GM10248 (cell line): ENCODE measurements around the gene CHCHD6.

Experiments
- CTCF ChIA-PET: fragments of 300-600 bp; sonication (Branson Sonifier 250); formaldehyde crosslinking; extraction: SDS; loops from one replicate; lab custom pipeline; 2021; ENCODE audit warnings: antibody characterized with exemption; lab: Yijun Ruan, JAX
- POLR2A ChIA-PET: fragments of 350-650 bp; sonication (Branson Sonifier 250); formaldehyde crosslinking; extraction: SDS; loops from one replicate; lab custom pipeline; 2020; ENCODE audit warnings: antibody characterized with exemption; lab: Yijun Ruan, JAX
- DNase-seq: peaks from one replicate; pipeline ENCODE4 v3.0.0; 2012; ENCODE audit errors: extremely low spot score
- CTCF ChIP-seq: IDR thresholded peaks from 2 replicates; pipeline ENCODE4 v1.5.1; 2012; ENCODE audit warnings: mild to moderate bottlenecking, low read depth; ENCODE audit errors: extremely low read depth, missing control alignments, control extremely low read depth

CHCHD6 gene

DNA sequence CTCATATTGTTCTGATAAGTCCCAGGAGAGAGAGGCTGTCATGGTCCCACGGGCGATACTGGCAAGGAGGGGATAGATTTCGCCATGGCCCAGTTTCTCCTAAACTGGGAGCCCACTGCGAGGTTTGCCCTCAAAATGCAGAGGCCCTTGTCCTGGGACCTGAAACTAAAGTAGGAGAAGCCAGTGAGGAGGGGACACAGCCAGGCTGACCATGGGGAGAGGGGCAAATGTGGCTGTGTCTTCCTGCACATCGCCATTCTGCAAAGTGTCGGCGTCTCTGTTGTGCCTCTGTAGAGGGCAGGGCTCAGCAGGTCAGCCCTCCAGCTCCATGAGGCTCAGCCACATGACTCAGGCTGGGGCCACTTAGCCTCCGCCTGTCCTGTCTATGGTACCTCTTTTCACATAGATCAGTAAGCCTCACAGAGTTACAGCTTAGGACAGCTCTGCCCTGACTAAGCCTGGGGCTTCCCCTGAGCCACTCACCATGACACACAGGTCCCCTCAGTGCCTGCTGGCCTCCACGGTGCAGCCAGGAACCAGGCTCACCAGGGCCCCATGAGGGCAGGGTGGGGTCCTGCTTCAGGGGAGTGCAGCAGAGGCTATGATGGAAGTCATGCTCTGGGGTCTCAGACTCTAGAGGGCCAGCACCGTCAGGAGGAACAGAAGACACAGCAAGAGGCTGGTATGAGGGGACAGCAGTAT lies 250.3 kb downstream of the CHCHD6 start:
- POLR2A ChIA-PET = no interaction called here
- DNase-seq = peak; percentile 71
- CTCF ChIA-PET = interaction anchor here (2.0 to 2.1 kb wide), 2 partner anchors 43 to 202 kb away, joined by 5 to 7 read pairs; no protein-coding TSS in a partner anchor
- no peak for TF ChIP-seq CTCF

DNA sequence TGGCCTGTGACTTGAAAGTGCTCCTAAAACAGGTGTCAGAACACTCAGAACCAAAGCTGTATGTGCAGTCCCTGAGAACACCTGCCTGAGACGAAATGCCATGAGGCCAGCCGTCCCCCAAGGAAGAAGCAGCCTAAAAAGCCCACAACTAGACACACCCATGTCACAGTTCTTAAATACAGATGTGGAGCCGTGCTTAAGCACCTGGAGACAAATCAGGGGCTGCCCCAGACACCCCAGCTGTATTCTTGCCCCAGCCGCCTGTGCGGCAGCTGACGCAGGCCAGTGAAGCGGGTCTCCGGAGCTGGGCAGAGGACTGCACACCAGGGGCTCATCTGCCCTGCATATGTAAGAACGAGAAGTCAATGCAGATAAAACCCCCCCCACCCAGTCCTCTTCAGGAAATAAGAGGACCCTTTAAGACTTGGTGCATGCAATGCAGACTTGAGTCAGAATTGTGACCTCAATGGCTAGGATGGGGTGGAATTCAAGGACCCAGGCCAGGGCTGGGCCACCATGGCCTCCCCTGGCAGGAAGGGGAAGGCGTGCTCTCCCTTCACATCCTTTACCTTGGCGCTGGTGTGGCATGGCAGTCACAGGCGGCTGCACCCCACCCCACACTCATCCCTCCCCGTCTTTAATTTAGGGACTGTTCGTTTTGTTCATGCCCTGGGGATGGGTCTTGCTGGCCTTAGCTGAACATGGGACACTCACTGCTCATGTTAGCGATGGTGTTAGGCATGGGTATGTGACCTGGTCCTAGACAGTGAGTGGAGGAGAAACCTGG lies 251.2 kb downstream of the CHCHD6 start:
- CTCF ChIA-PET = interaction anchor here (1.0 to 2.0 kb wide), 4 partner anchors 27 to 202 kb away, joined by 3 to 5 read pairs (median 4); partner anchors contain the start of gene PLXNA1

GRCh38 chr3:126956361-126956760 lies 252.3 kb downstream of the CHCHD6 start:
- ChIA-PET CTCF (interaction anchor here (1.0 to 1.4 kb wide), 3 partner anchors 26 to 203 kb away, joined by 3 to 5 read pairs (median 4); partner anchors contain the start of gene PLXNA1), POLR2A (no interaction called here)
- no peak for DNase-seq
- TF ChIP-seq CTCF = no peak

More for the DNA sequence above, 251.2 kb downstream of the CHCHD6 start:
- no peak for TF ChIP-seq CTCF
- DNase-seq = peak; percentile 79
- POLR2A ChIA-PET = no interaction called here

- POLR2A ChIA-PET = no interaction called here
- no peak for DNase-seq
- TF ChIP-seq CTCF = no peak
- CTCF ChIA-PET = interaction anchor here (1.4 kb wide), 1 partner anchor 204 kb away, joined by 3 read pairs; no protein-coding TSS in a partner anchor
Observed at GRCh38 chr3:126956866-126957650, 253.0 kb downstream of the CHCHD6 start.

DNA sequence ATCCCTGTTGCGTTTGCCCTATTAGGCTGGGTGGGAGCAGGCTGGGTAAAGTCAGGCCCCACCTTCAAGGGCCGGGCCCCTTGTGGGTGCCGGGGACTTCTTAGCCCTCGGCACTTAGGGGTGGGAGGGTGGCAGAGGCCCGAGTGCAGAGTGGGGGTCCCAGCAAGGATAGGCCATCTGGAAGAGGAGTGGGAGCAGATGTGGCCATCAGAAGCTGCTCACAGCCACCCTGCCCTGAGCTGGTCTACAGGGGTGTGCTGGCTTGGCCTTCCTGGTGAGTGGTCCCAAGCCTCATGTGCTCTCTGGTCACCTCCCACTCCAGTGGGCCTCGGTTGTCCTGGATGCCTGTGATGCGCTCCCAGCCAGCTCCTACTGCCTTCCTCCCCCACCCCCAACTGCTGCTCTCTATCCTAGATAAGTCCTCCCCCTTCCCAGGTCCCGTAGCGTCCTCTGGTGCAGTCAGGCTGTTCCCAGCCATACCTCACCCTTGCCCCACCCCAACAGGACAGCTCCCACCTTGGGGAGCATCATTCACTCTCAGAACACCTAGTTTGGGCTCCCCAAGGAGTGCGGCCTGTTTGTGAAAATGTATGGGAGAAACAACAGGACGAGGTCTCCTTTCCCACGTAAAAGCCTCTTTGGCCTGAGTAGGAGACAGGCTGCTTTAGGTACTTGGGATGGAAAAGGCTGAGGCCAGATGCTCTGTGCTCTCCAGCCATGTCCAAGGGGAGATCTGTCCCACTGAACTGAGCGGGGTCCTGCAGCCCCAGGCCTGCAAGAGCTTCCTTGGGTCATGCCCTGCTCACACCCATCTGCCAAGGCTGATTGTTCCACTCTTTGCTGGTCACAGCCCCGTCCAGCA lies 254.0 kb downstream of the CHCHD6 start:
- DNase-seq = no peak
- TF ChIP-seq CTCF = no peak
- ChIA-PET POLR2A (no interaction called here), CTCF (no interaction called here)
